Measurements from ENCODE around the gene C2CD4D. TPM values are rescaled to one million over a fixed set of nuclear protein-coding genes. Genes with fewer than 3 reads are reported as not detected.

Gene C2CD4D
- total RNA-seq, 1 experiment from 2014 or later, result not detected

DNA sequence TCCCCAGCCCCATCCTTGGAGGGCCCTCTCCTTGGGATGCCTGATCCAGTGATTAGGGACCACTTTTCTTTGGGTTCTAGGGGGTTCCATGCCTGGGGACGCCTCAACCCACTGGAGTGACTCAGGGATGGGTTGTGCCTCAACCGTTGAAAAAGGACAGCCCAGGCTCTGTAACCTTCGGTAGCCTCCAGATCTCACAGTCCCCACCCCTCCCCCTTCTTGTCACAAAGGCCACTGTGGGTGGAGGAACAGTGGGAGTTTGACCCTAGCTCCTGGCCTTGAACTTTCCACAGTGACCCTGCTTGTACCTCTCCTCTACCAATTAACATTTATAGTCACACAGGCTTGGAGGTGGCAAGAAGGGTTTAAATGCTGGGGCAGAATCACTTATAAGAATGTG is 5.4 kb downstream of the C2CD4D start:
- DNase-seq (ENCODE audit: low spot score), result no peak

DNA sequence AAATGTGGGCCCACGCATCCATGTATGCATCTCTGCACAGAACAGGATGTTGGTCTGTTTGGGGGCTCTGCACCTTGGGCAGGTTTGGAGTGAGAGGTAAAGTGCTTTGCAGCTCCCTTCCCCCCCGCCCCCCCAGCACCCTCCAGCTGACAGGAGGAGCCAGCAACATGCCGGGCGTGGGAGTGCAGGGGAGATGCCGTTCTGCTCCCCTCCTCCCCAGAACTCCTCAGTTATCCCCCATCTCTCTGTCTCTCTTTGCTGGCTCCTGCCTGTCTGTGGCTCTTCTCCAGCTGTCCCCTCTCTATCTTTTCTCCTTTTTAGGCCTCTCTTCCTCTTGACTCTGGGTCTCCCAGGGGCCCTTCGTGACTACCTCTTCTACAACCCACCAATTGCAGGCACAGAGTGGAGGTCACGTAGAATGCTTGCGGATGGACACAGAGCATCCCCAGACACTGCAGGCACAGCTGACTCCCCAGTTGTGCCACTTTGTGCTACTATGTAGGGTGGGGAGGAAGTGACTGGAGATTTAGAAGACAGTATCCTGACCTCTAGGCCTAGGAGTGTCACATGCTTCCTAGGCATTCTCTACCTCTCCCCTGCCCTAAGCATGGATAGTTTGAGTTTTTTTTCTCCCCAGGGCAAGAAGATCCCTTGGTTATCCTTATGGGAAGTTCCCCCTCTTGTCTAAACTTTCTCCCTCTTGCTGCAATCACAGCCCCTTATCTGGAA is 6.3 kb downstream of the C2CD4D start:
- no peak for DNase-seq (ENCODE audit: low spot score)

DNA sequence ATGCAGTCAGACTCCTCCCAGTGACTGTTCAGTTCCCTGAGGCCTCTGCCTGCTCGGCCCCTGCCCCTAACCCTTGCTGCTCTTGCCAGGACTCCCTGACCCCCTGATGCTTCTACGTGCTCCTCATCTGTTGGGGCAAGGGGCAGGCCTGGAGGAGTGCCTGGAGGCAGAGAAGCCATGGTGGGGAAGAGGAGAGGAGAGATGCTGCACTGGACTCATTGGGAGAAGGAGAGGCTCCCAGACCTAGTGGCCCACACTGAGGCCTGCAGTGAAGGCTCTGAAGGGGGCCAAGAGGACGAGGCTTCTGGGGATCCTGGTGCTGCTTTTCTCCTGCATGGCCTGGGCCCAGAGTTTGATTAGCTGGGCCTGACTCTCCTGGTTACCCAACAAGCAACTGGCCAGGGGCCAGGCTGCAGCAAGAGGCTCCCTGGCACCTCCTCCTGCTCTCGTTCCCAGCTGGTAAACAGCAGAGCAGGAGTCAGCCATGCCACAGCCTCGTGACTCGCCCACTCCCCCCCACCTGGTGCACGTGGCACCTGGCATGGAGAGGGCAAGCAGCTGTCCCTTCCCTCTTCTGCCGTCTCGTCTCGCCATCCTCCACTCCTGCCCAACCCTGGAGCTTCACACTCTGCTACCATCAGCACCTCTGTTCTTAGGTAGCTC is 7.2 kb downstream of the C2CD4D start:
- DNase-seq (ENCODE audit: low spot score), result peak; percentile 64

DNA sequence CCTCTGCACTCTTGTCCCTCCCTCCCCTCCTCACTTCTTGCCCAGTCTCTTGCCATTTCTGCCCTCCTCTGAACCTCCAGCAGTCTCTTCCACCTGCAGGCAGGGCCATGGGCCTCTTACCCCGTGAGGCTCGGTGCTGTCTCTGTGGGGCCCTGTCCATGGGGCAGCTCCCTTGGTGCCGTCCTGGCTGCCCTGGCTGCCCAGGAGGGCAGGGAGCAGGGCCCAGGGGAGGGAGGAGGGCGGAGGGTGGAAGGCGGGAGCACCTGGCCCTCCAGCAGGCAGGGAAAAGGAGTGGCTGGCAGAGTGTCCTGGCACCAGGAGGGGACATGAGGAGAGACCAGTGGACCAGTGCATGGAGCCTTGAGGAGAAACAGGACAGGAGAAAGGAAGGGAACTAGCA is 8.0 kb downstream of the C2CD4D start, which contains the start of gene RORC:
Gene RORC, minus strand, starts transcription at position 198 of the 400 bp plus-strand sequence. Its CDS starts 38 bp downstream, at position 160.
- DNase-seq (ENCODE audit: low spot score), result no peak

DNA sequence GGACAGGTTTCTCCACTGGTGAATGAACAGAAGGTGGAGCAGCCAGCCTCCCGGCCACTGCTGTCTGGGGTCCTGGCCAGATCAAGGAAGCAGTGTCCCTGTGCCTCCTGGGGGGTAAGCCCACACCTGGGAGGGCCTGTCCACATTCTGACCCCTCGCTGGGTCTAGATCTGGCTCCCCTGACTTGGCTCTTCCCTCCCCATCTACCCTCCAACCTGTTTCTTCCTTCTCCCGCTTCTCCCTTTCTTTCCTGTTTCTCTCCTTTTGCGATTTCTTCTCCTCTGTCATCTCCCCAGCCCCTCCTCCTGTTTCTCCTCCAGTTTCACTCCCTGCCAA is 8.4 kb downstream of the C2CD4D start:
- DNase-seq (ENCODE audit: low spot score), result no peak

DNA sequence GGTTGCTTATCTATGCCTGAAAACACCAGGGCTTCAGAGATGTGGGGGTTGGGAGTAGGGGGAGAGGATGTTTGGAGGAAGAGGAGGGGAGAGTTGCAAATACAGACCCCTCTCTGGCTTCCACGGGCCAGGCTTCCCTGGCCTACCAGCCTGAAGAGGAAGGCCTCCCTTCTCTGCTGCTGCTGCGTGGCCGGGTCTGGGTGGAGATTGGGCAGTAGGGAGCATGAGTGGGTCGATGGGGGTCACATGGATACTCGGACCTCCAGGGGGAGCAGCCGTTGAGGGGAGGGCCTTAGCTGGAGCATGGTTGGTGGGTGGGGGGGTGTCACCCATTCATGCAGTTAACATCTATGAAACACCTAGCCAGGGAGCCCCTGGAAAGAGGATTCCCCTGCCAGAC is 9.6 kb downstream of the C2CD4D start:
- DNase-seq (ENCODE audit: low spot score), result no peak

DNA sequence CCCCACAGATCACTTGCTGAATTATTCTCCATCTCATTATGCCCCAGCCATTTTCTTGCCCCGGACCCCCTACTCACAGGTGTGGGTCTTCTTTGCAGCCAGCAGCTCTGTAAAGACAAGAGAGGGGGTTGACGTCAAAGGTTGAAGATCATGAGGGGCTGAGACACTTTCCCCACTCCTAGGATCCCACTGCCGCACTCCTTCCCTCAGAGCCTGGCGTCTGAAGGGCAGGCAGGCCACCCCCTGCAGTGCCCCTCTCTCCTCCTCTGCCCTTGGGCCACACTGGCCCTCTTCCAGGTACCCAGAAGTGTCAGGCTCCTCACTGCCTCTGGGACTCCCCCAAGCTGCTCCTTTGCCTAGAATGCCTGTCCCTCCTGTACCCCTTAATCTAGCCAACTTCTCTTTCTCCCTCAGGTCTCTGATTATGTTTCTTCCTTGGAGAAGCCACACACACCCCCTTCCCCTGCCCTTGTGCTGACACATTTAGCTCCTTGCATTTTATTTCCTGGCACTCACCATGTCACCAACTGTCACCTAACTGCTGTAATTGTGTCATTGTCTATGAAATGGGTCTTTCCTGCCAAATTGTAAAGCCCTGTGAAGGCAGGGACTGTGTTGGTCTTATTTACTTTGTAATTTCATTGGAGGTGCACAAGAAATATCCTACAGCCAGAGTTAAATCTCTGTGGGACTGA is 10.1 kb downstream of the C2CD4D start:
- no peak for DNase-seq (ENCODE audit: low spot score)

DNA sequence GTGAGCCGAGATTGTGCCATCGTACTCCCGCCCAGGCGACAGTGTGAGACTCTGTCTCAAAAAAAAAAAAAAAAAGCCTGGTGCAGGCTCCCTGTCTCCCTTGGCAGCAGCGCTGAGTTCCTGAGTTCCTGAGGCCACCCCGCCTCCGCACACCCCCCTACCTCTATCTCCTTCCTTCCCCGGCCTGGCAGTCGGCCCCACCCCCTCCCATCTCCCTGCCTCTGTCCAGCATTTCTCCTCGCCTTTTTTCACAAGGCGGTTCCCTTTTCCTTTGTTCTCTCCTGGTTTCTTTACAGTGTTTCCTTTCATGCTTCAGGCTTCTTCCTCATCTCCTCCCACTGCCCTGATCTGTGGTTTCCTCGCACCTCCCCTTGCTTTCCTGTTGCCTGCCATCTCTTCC is 10.7 kb downstream of the C2CD4D start:
- peak; percentile 78 for DNase-seq (ENCODE audit: low spot score)

DNA sequence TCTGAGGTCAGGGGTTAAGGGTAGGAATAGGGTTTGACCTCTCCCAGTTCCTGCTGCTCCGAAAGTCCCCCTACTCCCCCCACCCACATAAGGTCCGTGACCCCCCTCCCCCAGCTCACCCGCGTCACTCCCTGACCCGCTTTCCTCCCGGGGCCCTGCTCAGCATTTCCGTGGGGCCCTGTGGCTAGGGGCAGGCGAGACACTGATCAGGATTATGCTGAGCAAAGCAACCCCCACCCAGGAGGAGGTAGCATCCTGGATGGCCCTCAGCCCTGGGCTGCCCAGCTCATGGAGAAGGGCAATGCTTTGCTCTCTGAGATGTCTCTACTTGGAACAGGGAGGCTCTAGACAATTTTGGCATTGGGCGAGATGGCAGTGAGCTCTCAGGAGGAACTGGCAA is 11.8 kb downstream of the C2CD4D start:
- no peak for DNase-seq (ENCODE audit: low spot score)

DNA sequence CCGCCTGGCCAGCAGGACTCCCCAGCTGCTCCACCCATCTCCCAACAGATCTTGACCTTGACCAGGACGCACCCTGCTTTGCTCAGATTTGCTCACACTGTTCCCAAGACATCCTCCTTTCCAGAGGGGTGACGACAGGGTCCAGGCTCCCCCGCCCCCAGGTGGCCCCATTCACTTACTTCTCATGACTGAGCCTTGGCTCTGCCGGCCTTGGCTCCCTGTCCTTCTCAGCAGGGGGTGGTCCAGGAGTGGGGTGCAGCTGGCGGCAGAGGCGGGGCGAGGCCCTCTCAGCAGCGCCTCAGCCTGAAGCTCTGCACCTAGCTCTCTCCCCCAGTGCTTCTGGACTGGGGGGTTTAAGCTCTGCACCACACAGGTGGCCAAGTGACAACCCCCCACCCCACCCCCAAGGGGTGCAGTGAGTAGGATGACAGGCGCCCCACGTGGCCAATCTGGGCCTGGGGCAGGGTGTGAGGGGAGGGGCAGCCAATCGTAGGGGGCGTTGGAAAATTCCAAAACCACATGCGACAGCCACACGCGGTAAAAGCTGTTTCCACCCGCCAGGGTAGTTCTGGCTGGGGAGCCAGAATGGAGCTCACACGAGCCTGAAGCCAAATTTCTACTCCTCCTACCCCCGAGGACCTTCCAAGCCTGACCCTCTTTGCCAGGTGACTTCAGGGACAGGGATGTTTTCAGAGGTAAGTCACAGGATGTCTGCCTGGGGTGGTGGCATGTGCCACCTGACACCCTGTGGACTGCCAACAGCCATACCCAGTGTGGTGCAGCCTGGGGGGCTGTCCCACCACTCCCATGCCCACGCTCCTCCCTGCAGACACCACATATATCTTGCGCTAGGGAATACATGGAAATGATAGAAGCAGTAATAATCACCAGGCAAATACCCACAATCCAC is 13.6 kb downstream of the C2CD4D start:
- no peak for DNase-seq (ENCODE audit: low spot score)

DNA sequence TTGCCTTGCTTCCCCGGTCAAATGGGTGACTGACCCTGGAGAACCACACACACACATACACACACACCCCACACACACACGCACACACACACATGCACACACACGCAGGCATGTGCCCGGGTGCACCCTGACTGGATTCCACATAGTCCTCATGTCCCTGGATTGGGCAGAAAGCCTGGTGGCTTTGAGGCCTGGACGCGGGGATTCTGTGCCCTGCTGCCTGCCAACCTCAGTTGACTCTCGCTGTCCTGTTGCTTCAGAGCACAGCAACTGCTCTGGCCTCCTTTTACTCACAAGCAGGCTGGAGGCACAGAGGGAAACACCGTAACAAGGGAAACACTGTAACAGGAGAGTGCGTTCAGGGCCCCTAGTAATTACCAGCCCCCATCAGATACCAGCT is 14.4 kb downstream of the C2CD4D start:
- no peak for DNase-seq (ENCODE audit: low spot score)

DNA sequence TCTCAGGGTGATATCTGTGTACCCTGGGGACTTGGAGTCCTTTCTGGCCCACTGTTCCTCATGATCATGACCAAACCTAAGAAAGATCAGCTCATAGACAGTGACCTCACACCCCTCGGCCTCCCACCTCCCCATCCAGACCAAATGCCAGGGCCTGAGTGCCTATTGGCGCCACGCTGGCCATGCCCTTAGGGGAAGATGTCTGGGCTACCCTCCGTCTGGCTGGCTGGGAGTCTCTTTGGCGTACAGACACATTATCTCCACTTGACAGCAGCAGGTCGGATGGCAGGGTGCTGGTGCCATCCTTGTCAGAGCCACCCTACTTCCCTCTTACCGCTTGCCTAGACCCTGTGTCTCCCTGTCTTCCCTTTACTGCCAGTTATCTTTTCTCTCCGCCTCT is 16.4 kb downstream of the C2CD4D start:
- no peak for DNase-seq (ENCODE audit: low spot score)

DNA sequence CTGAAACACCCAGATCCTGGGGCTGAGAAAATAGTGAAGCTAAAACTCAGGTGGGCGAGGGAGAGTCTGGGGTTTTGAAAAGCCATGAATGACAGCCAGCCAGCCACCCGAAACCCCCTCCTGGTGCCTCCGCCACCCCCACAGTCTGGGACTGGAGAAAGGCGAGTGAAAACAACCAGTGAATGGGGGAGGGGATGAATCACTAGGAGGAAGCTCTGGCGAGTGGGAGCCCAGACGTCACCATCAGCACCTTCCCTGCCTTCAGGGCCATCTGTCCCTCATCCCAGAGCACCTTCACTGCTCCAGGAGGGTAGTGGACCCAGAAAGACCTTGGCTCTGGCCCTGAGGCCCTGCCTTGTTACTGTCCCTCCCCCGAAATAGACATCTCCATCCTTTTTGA is 17.2 kb downstream of the C2CD4D start:
- no peak for DNase-seq (ENCODE audit: low spot score)

DNA sequence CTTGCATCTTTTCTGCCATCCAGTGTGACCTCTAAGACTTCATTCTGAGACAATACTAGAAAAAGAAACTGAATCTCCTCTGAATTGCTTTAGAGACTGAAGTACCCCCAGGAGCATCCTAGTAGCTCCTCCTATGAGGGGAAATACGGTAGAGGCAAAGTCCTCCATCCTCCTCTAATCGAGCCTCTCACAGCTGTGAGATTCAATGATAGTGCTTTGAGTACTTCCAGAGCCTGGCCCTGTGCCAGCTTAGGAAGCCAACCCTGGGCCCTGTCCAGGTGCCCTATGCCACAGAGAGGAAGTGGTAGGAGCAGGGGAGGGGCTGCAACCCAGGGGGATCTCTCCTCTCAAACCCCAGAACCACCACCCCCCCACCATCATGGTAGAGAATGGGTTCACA is 18.7 kb downstream of the C2CD4D start:
- no peak for DNase-seq (ENCODE audit: low spot score)

DNA sequence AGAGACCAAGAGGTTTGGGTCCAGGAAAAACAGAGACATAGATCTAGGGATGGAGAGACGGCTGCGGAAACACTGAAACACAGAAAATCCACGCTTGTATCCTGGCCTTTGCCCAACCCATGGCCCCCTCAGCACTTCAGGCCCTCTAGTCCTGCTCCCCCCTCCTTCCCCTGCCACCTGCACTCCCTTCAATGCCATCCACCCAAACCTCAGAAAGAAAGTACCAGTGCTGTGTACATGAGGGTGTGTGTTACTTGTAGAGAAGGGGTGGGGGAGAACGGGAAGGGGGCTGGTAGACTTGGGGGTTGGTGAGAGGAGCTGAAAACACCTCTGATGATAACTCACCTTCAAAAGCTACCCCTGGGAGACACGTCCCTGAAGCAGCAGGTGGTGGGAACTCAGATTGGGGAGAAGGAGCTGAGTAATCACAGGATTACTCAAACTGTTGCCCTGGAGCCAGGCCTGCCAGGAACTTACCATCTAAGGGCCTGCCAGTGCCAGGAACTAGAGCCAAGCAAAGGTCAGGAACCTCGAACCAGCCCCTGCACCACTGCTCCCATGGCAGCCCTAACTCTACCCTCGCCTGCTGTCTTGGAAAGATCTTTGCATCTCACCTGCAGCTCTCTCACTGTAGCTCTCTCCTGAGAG is 19.5 kb downstream of the C2CD4D start:
- DNase-seq (ENCODE audit: low spot score), result peak; percentile 41

DNA sequence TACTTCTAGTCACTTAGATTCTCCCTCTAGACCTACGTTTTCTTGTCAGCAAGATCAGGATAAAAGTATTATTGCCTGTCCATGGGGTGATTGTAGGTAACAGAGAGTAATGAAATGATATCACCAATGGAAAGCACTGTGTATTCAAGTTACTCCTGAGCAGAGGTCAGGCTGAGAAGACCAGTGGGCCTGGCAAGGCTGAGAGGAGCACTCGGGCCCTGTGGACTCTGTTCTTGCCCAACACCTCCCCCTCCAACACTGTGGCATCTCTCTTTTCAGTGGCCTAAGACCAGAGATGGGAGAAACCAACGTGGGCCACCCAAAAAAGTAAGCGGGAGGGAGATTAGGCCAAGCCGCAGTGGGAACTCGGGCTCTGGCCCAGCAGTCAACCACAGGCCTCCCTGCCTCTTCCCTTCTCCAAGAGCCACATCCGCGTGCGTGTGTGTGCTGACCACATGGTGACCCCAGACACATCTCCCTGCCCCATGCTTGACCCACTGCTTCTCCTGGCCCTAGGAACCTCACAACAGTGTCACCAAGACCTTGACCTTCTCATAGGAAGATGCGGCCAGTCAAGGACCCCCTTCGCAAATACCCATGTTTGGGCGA is 20.3 kb downstream of the C2CD4D start:
- DNase-seq (ENCODE audit: low spot score), result no peak

DNA sequence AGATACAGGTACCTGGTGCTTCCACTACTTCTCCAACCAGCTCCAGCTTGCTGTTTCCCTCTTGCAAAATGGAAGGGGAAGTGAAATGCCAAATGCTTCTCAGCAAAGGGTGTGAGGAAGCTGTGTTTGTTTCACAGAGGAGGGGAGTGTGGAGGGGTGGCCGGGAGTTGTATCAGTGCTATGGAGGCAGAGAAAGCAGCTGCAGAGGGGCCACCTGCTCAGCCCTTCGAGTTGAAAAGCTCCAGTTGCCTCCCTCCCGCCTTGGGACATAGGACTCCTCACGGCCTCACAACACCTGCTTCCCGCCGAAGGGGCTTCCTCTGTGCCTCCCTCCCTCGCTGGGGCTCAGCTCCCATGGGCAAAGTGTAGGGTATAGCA is 22.3 kb downstream of the C2CD4D start:
- DNase-seq (ENCODE audit: low spot score), result no peak

DNA sequence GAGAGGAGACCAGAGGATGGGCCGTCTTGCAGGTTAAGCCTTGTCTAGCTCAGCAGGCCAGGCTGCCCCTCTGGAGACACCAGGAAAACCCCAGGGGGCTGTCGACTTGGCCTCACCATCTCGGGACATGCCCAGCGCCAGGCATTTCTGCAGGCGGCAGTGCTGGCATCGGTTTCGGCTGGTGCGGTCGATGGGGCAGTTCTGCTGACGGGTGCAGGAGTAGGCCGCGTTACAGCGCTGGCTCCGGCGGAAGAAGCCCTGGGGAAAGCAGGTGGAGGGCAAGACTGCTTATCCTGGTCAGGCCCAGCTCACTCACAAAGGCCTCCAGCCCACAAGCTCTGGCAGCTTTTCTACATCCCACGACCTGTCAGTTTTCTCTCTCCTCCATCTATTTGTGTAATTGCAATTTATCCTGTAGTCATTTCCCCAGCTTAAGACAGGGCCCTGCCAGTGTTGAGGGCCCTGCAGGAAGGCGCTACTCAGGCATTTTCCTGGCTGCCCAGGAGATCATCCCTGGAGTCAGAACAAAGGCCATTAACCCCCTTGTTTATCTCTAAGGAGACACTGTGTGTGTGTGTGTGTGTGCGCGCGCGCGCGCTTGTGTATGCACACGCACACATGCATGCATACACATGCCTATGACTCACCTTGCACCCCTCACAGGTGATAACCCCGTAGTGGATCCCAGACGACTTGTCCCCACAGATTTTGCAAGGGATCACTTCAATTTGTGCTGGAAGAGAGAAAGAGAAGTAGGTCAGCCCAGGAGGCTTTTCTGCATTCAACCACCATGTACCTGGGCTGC is 22.9 kb downstream of the C2CD4D start:
- no peak for DNase-seq (ENCODE audit: low spot score)

DNA sequence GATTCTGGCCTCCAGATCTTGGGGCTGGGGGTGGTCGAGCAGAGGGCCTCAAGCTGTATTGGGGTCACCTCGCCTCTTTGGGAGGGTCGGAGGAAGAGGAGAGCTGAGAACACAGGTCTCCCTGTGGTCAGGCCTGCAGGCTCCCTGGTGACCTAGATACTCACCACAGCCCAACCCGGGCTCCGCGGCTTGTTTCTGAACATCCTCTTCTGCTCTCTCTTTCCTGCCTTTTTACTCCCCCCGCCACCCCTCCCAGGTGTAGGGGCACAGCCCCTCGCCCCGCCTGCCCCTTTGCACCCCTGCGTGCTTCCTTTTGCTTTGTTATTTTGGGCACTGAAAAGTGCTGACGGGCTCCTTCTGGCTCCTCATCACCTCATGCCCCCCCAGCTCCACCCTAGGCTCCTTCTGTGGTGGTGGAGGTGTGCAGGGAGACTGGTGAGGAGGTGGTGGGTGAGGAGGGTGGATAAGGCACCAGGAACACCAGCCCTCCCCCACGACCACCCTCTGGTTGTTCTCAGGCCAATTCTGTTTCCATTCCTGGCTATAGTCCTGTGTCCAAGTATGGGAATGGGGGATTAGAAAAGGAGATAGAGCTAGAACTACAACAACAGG is 23.8 kb downstream of the C2CD4D start:
- DNase-seq (ENCODE audit: low spot score), result no peak
